Measurements from ENCODE around the gene AHI1.

DNA sequence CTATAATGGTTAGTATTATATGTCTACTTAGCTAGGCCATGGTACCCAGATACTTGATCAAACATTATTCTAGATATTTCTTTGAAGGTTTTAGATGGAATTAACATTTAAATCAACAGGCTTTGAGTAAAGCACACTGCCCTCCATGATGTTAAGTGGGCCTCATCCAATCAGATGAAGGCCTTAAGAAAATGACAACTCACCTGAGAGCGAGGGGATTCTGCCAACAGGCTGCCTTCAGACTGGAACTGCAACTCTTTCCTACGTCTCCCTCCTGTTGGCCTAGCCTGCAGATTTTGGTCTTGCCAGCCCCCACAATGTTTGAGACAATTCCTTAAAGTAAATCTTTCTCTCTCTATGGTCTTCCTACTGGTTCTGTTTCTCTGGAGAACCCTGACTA lies 137.3 kb downstream of the AHI1 start:
- TF ChIP-seq, protein P1, sequence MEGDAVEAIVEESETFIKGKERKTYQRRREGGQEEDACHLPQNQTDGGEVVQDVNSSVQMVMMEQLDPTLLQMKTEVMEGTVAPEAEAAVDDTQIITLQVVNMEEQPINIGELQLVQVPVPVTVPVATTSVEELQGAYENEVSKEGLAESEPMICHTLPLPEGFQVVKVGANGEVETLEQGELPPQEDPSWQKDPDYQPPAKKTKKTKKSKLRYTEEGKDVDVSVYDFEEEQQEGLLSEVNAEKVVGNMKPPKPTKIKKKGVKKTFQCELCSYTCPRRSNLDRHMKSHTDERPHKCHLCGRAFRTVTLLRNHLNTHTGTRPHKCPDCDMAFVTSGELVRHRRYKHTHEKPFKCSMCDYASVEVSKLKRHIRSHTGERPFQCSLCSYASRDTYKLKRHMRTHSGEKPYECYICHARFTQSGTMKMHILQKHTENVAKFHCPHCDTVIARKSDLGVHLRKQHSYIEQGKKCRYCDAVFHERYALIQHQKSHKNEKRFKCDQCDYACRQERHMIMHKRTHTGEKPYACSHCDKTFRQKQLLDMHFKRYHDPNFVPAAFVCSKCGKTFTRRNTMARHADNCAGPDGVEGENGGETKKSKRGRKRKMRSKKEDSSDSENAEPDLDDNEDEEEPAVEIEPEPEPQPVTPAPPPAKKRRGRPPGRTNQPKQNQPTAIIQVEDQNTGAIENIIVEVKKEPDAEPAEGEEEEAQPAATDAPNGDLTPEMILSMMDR (conservative IDR thresholded peaks at IDR 0.05 in 1 of 2, IDR thresholded peaks at IDR 0.05 in 1 of 2; ENCODE audit: low read depth in 1 of 2, low read length in 2 of 2) = no peak
- no peak for TF ChIP-seq EZH2 (IDR thresholded peaks at IDR 0.05; ENCODE audit: low read length, missing control alignments)
